ENCODE measurements around the gene GLI3.

GRCh38 chr7:41992881-41993867, 243.8 kb downstream of the GLI3 start:
- TF ChIP-seq TAF1 (IDR thresholded peaks at IDR 0.05; ENCODE audit: borderline replicate concordance, insufficient read depth, low read length) (no peak), POLR2AphosphoS5 (IDR thresholded peaks at IDR 0.05; ENCODE audit: low read depth, low read length) (no peak), SIN3A (IDR thresholded peaks at IDR 0.05; ENCODE audit: borderline replicate concordance, insufficient read depth, low read length) (no peak), FOXP2 (optimal IDR thresholded peaks at IDR 0.05; ENCODE audit: borderline replicate concordance, extremely low read depth, extremely low read length, insufficient read depth) (no peak)
- TF ChIP-seq, protein P1, sequence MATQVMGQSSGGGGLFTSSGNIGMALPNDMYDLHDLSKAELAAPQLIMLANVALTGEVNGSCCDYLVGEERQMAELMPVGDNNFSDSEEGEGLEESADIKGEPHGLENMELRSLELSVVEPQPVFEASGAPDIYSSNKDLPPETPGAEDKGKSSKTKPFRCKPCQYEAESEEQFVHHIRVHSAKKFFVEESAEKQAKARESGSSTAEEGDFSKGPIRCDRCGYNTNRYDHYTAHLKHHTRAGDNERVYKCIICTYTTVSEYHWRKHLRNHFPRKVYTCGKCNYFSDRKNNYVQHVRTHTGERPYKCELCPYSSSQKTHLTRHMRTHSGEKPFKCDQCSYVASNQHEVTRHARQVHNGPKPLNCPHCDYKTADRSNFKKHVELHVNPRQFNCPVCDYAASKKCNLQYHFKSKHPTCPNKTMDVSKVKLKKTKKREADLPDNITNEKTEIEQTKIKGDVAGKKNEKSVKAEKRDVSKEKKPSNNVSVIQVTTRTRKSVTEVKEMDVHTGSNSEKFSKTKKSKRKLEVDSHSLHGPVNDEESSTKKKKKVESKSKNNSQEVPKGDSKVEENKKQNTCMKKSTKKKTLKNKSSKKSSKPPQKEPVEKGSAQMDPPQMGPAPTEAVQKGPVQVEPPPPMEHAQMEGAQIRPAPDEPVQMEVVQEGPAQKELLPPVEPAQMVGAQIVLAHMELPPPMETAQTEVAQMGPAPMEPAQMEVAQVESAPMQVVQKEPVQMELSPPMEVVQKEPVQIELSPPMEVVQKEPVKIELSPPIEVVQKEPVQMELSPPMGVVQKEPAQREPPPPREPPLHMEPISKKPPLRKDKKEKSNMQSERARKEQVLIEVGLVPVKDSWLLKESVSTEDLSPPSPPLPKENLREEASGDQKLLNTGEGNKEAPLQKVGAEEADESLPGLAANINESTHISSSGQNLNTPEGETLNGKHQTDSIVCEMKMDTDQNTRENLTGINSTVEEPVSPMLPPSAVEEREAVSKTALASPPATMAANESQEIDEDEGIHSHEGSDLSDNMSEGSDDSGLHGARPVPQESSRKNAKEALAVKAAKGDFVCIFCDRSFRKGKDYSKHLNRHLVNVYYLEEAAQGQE (IDR thresholded peaks at IDR 0.05; ENCODE audit: insufficient read depth in 1 of 2, low read depth in 2 of 2, low read length in 2 of 2), result no peak
